GM23338 (cell line): ENCODE data around the gene CD164. TPM values are rescaled to one million over a fixed set of nuclear protein-coding genes. Genes with fewer than 3 reads are reported as not detected.

Experiments
- ATAC-seq: fragments of 200-7000 bp; cut with Tn5 transposase; 3 replicates; pipeline ENCODE4 v1.9.1; 2020
- DNase-seq: peaks from one replicate; pipeline ENCODE4 v3.0.0-alpha.2; 2015; ENCODE audit warnings: low spot score
- H2AFZ ChIP-seq: fragments of 200-600 bp; sonication (generic); 2 replicates; pipeline ENCODE4 v1.8.0; 2016; ENCODE audit warnings: antibody characterized with exemption, mild to moderate bottlenecking, moderate library complexity
- H3F3A ChIP-seq: fragments of 200-600 bp; sonication (generic); replicated peaks from 2 replicates; pipeline ENCODE4 v1.8.0; 2017; ENCODE audit warnings: antibody characterized with exemption, mixed run types, low read depth
- H3K27ac ChIP-seq: fragments of 200-600 bp; sonication (generic); 2 replicates; pipeline ENCODE4 v1.6.1; 2016; ENCODE audit warnings: low read depth
- H3K27me3 ChIP-seq: fragments of 200-600 bp; sonication (generic); 2 replicates; pipeline ENCODE4 v1.8.0; 2016; ENCODE audit warnings: mild to moderate bottlenecking, mixed run types, moderate library complexity; ENCODE audit not compliant: insufficient read depth
- H3K36me3 ChIP-seq: fragments of 200-600 bp; sonication (generic); 2 replicates; pipeline ENCODE4 v1.8.0; 2016; ENCODE audit warnings: mild to moderate bottlenecking; ENCODE audit not compliant: insufficient read depth
- H3K4me1 ChIP-seq: fragments of 200-600 bp; sonication (generic); 2 replicates; pipeline ENCODE4 v1.8.0; 2016; ENCODE audit warnings: mild to moderate bottlenecking, moderate library complexity; ENCODE audit not compliant: insufficient read depth
- H3K4me2 ChIP-seq: fragments of 200-600 bp; sonication (generic); 2 replicates; pipeline ENCODE4 v1.7.1; 2017; ENCODE audit warnings: mixed run types
- H3K4me3 ChIP-seq: fragments of 200-600 bp; sonication (generic); 2 replicates; pipeline ENCODE4 v1.6.1; 2016; ENCODE audit warnings: mixed run types
- H3K79me2 ChIP-seq: fragments of 200-600 bp; sonication (generic); replicated peaks from 2 replicates; pipeline ENCODE4 v1.8.0; 2017; ENCODE audit warnings: mild to moderate bottlenecking; ENCODE audit not compliant: insufficient read depth
- H3K9me2 ChIP-seq: fragments of 200-600 bp; sonication (generic); 2 replicates; pipeline ENCODE4 v1.8.0; 2017; ENCODE audit not compliant: insufficient read depth
- H4K20me1 ChIP-seq: fragments of 200-600 bp; sonication (generic); replicated peaks from 2 replicates; pipeline ENCODE4 v1.8.0; 2017; ENCODE audit warnings: mild to moderate bottlenecking; ENCODE audit not compliant: insufficient read depth
- H3K27ac Mint-ChIP-seq: 2 replicates; pipeline ENCODE4 v1.8.0; 2020; ENCODE audit warnings: inconsistent platforms, mild to moderate bottlenecking, moderate library complexity, mixed read lengths
- H3K27me3 Mint-ChIP-seq: 3 replicates; pipeline ENCODE4 v1.8.0; 2022; ENCODE audit warnings: low read depth, mild to moderate bottlenecking, moderate library complexity, mixed read lengths, inconsistent platforms; ENCODE audit not compliant: insufficient read depth, poor library complexity
- H3K36me3 Mint-ChIP-seq: 3 replicates; pipeline ENCODE4 v1.8.0; 2021; ENCODE audit warnings: low read depth, mild to moderate bottlenecking, inconsistent platforms, moderate library complexity, mixed read lengths
- H3K4me1 Mint-ChIP-seq: 3 replicates; pipeline ENCODE4 v1.8.0; 2020; ENCODE audit warnings: mild to moderate bottlenecking, inconsistent platforms, mixed read lengths
- H3K4me3 Mint-ChIP-seq: 3 replicates; pipeline ENCODE4 v1.8.0; 2021; ENCODE audit warnings: moderate library complexity, mild to moderate bottlenecking, inconsistent platforms, mixed read lengths
- H3K9me3 Mint-ChIP-seq: 3 replicates; pipeline ENCODE4 v1.8.0; 2020; ENCODE audit warnings: moderate library complexity, mild to moderate bottlenecking, inconsistent platforms, mixed read lengths
- CREB1 ChIP-seq: fragments of 250-450 bp; sonication (Bioruptor Pico); IDR thresholded peaks from 2 replicates; pipeline ENCODE4 v1.5.0; 2020; ENCODE audit warnings: low read depth, mild to moderate bottlenecking, moderate library complexity
- JUNB ChIP-seq: IDR thresholded peaks from one replicate; pipeline ENCODE4 v1.6.1; 2016; ENCODE audit warnings: antibody characterized with exemption; ENCODE audit not compliant: unreplicated experiment
- POLR2AphosphoS5 ChIP-seq: IDR thresholded peaks from 2 replicates; pipeline ENCODE4 v1.6.1; 2016; ENCODE audit warnings: antibody characterized with exemption, low read depth
- STAT1 ChIP-seq: IDR thresholded peaks from one replicate; pipeline ENCODE4 v1.6.1; 2016; ENCODE audit warnings: antibody characterized with exemption; ENCODE audit not compliant: unreplicated experiment
- ZNF331 ChIP-seq: fragments of 250-450 bp; sonication (Bioruptor Pico); IDR thresholded peaks from 2 replicates; pipeline ENCODE4 v1.5.0; 2020; ENCODE audit warnings: low read depth, mild to moderate bottlenecking, moderate library complexity
- polyA plus RNA-seq: library from polyadenylated mRNA; unstranded; fragments of >200 nt; fragmentation: Nextera tagmentation; extraction: Ambion mirVana; gene quantifications from 2 replicates; pipeline ENCODE4 v1.2.1, GENCODE V29; 2016
- total RNA-seq: library from RNA; depleted of rRNA; stranded (reverse); fragments of >200 nt; shearing (Covaris generic); gene quantifications from 2 replicates; pipeline ENCODE4 v1.2.3, GENCODE V29; 2014
- TF ChIP-seq, protein P1 (sequence below): fragments of 250-450 bp; sonication (Bioruptor Pico); IDR thresholded peaks from 2 replicates; pipeline ENCODE4 v1.5.0; 2020; ENCODE audit warnings: mild to moderate bottlenecking, moderate library complexity
- TF ChIP-seq, protein P2 (sequence below): IDR thresholded peaks from 2 replicates; pipeline ENCODE4 v1.6.1; 2016; ENCODE audit warnings: antibody characterized with exemption
- TF ChIP-seq, protein P3 (sequence below), 2 experiments: fragments of 200-600 bp in 1 of 2; sonication (generic) in 1 of 2; conservative IDR thresholded peaks; 2 replicates each; pipeline versions ENCODE4 v1.5.1 to v1.6.1; 2016 to 2017; ENCODE audit warnings: antibody characterized with exemption in 2 of 2, low read depth in 2 of 2, mild to moderate bottlenecking in 2 of 2, moderate library complexity in 1 of 2

The CD164 gene
- total and polyA plus RNA-seq, 2 experiments from 2014 or later = 81.0 to 83.8 TPM

DNA sequence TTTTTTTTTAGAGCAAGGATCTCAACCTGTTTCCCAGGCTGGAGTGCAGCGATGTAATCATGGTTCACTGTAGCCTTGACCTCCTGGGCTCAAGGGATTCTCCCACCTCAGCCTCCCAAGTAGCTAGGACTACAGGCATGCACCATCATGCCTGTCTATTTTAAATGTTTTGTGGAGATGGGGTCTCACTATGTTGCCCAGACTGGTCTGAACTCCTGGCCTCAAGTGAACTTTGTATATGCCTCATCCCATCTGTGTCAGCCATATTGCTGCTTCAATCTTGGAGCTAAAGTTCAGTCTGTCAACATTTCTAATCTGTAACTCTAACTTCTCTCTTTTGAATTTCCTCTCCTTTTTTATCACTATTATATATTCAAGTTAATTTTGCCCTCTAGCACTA, 54.3 kb downstream of the CD164 start (continued):
- TF ChIP-seq, protein P1, sequence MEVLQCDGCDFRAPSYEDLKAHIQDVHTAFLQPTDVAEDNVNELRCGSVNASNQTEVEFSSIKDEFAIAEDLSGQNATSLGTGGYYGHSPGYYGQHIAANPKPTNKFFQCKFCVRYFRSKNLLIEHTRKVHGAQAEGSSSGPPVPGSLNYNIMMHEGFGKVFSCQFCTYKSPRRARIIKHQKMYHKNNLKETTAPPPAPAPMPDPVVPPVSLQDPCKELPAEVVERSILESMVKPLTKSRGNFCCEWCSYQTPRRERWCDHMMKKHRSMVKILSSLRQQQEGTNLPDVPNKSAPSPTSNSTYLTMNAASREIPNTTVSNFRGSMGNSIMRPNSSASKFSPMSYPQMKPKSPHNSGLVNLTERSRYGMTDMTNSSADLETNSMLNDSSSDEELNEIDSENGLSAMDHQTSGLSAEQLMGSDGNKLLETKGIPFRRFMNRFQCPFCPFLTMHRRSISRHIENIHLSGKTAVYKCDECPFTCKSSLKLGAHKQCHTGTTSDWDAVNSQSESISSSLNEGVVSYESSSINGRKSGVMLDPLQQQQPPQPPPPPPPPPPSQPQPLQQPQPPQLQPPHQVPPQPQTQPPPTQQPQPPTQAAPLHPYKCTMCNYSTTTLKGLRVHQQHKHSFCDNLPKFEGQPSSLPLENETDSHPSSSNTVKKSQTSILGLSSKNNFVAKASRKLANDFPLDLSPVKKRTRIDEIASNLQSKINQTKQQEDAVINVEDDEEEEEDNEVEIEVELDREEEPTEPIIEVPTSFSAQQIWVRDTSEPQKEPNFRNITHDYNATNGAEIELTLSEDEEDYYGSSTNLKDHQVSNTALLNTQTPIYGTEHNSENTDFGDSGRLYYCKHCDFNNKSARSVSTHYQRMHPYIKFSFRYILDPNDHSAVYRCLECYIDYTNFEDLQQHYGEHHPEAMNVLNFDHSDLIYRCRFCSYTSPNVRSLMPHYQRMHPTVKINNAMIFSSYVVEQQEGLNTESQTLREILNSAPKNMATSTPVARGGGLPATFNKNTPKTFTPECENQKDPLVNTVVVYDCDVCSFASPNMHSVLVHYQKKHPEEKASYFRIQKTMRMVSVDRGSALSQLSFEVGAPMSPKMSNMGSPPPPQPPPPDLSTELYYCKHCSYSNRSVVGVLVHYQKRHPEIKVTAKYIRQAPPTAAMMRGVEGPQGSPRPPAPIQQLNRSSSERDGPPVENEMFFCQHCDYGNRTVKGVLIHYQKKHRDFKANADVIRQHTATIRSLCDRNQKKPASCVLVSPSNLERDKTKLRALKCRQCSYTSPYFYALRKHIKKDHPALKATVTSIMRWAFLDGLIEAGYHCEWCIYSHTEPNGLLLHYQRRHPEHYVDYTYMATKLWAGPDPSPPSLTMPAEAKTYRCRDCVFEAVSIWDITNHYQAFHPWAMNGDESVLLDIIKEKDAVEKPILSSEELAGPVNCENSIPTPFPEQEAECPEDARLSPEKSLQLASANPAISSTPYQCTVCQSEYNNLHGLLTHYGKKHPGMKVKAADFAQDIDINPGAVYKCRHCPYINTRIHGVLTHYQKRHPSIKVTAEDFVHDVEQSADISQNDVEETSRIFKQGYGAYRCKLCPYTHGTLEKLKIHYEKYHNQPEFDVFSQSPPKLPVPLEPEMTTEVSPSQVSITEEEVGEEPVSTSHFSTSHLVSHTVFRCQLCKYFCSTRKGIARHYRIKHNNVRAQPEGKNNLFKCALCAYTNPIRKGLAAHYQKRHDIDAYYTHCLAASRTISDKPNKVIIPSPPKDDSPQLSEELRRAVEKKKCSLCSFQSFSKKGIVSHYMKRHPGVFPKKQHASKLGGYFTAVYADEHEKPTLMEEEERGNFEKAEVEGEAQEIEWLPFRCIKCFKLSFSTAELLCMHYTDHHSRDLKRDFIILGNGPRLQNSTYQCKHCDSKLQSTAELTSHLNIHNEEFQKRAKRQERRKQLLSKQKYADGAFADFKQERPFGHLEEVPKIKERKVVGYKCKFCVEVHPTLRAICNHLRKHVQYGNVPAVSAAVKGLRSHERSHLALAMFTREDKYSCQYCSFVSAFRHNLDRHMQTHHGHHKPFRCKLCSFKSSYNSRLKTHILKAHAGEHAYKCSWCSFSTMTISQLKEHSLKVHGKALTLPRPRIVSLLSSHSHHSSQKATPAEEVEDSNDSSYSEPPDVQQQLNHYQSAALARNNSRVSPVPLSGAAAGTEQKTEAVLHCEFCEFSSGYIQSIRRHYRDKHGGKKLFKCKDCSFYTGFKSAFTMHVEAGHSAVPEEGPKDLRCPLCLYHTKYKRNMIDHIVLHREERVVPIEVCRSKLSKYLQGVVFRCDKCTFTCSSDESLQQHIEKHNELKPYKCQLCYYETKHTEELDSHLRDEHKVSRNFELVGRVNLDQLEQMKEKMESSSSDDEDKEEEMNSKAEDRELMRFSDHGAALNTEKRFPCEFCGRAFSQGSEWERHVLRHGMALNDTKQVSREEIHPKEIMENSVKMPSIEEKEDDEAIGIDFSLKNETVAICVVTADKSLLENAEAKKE = no peak
- TF ChIP-seq CREB1 (CRISPR knock-in tag) (no peak), JUNB (no peak), POLR2AphosphoS5 (no peak), STAT1 (no peak), ZNF331 (CRISPR knock-in tag) (no peak)
- TF ChIP-seq, protein P2, sequence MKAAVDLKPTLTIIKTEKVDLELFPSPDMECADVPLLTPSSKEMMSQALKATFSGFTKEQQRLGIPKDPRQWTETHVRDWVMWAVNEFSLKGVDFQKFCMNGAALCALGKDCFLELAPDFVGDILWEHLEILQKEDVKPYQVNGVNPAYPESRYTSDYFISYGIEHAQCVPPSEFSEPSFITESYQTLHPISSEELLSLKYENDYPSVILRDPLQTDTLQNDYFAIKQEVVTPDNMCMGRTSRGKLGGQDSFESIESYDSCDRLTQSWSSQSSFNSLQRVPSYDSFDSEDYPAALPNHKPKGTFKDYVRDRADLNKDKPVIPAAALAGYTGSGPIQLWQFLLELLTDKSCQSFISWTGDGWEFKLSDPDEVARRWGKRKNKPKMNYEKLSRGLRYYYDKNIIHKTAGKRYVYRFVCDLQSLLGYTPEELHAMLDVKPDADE = no peak

DNA sequence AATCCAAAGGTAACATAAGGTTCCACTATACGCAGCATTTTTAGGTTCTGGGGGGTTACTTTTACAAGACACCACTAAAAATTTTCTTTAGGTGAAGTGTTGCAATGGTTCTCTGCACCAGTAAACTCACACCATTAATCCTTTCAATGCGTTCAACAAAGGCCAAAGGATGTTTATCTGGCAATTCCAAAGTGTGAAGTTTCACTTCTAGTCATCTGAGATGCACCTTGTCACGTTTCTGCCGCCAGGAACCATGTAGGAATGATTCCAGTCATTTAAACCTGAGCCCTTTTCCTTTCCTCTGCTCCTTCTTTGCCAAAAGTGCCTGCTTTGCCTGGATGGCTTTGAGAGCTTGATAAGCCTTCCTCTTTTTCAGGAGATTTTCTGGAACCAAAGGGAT, 54.8 kb downstream of the CD164 start:
- H3K4me3 Mint-ChIP-seq = no peak overlapping the region
- no peak overlapping the region for H3K4me3 ChIP-seq
- H3K4me2 ChIP-seq = no peak overlapping the region
- H3K4me1 Mint-ChIP-seq = peaks cover 8% of the 10 kb centered on the region
- H2AFZ ChIP-seq = no peak overlapping the region
- no peaks in the 10 kb centered on the region for H3K27me3 ChIP-seq
- H3K27ac Mint-ChIP-seq = no peak overlapping the region
- H3K9me3 Mint-ChIP-seq = no peaks in the 10 kb centered on the region
- H3F3A ChIP-seq = no peaks in the 10 kb centered on the region
- H3K4me1 ChIP-seq = peaks cover 3% of the 10 kb centered on the region; the same call in 1 of the 2 replicates
- no peak for DNase-seq
- H3K27me3 Mint-ChIP-seq = peaks cover 2% of the 10 kb centered on the region
- ATAC-seq = no peak
- H4K20me1 ChIP-seq = no peaks in the 10 kb centered on the region
- no peak overlapping the region for H3K27ac ChIP-seq
- H3K36me3 ChIP-seq = no peaks in the 10 kb centered on the region
- H3K9me2 ChIP-seq = no peaks in the 10 kb centered on the region
- no peaks in the 10 kb centered on the region for H3K36me3 Mint-ChIP-seq
- H3K79me2 ChIP-seq = no peaks in the 10 kb centered on the region
- TF ChIP-seq, protein P1 = no peak
- TF ChIP-seq, protein P3, sequence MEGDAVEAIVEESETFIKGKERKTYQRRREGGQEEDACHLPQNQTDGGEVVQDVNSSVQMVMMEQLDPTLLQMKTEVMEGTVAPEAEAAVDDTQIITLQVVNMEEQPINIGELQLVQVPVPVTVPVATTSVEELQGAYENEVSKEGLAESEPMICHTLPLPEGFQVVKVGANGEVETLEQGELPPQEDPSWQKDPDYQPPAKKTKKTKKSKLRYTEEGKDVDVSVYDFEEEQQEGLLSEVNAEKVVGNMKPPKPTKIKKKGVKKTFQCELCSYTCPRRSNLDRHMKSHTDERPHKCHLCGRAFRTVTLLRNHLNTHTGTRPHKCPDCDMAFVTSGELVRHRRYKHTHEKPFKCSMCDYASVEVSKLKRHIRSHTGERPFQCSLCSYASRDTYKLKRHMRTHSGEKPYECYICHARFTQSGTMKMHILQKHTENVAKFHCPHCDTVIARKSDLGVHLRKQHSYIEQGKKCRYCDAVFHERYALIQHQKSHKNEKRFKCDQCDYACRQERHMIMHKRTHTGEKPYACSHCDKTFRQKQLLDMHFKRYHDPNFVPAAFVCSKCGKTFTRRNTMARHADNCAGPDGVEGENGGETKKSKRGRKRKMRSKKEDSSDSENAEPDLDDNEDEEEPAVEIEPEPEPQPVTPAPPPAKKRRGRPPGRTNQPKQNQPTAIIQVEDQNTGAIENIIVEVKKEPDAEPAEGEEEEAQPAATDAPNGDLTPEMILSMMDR (conservative IDR thresholded peaks at IDR 0.05; ENCODE audit: low read depth in 2 of 2) = no peak
